A549 treated with ZK216348 at 1 μM for 4 hours (cell line): ENCODE measurements around the gene EIF4EBP3. TPM values are rescaled to one million over a fixed set of nuclear protein-coding genes. Genes with fewer than 3 reads are reported as not detected.

ENCODE experiments used
- total RNA-seq: library from RNA; stranded (reverse); fragments of 200-300 nt; extraction: Qiagen RNA extraction; gene quantifications from 5 replicates; pipeline ENCODE4 v1.2.3, GENCODE V29; 2022; ENCODE audit warnings: low read depth

The EIF4EBP3 gene
- total RNA-seq = 1.8 to 3.2 TPM (median 2.2 TPM) in 5 replicates

GRCh38 chr5:140547508-140548299 is at the start of gene EIF4EBP3:
EIF4EBP3 (plus strand) TSS chr5:140547662; CDS start chr5:140547738, 76 bp downstream.

GRCh38 chr5:140557136-140557805 is 9.8 kb downstream of the EIF4EBP3 start, which contains the start of gene SRA1:
SRA1 (minus strand) TSS chr5:140557473; CDS start chr5:140557452, 21 bp downstream.

GRCh38 chr5:140564196-140565023 is 16.9 kb downstream of the EIF4EBP3 start, which contains the start of the genes APBB3 and SLC35A4:
APBB3 (minus strand) TSS chr5:140564598; CDS start chr5:140564245, 353 bp downstream.
SLC35A4 (plus strand) TSS chr5:140564828; CDS start chr5:140567170, 2,342 bp downstream.

Other genes starting within 250 kb of the EIF4EBP3 start
- 89.5 to 177 TPM (median 93.5 TPM) in 5 replicates for gene PFDN1, start 244.6 kb upstream of the EIF4EBP3 start, total RNA-seq
- 5.4 to 7.5 TPM (median 6.4 TPM) in 5 replicates for gene HBEGF, start 201.1 kb upstream of the EIF4EBP3 start, total RNA-seq
- 0.33 TPM in 1 of 5 replicates, not detected in the others for gene SLC4A9, start 187.5 kb upstream of the EIF4EBP3 start, total RNA-seq
- gene ANKHD1, start 145.8 kb upstream of the EIF4EBP3 start, total RNA-seq = 39.3 to 59.9 TPM (median 48.9 TPM) in 5 replicates
- gene SRA1, start 9.8 kb downstream of the EIF4EBP3 start, total RNA-seq = 41.1 to 48.2 TPM (median 44.5 TPM) in 5 replicates
- gene APBB3, start 16.9 kb downstream of the EIF4EBP3 start, total RNA-seq = 5.6 to 8.6 TPM (median 8.0 TPM) in 5 replicates
- gene SLC35A4, start 17.2 kb downstream of the EIF4EBP3 start, total RNA-seq = 58.2 to 89.0 TPM (median 76.8 TPM) in 5 replicates
- gene CD14, start 85.5 kb downstream of the EIF4EBP3 start, total RNA-seq = 3.0 to 5.1 TPM (median 4.5 TPM) in 5 replicates
- 8.7 to 15.2 TPM (median 13.7 TPM) in 5 replicates for gene TMCO6, start 91.8 kb downstream of the EIF4EBP3 start, total RNA-seq
- gene NDUFA2, start 100.0 kb downstream of the EIF4EBP3 start, total RNA-seq = 104 to 122 TPM (median 115 TPM) in 5 replicates
- 90.7 to 127 TPM (median 98.8 TPM) in 5 replicates for gene IK, start 100.2 kb downstream of the EIF4EBP3 start, total RNA-seq
- gene WDR55, start 117.2 kb downstream of the EIF4EBP3 start, total RNA-seq = 24.2 to 33.0 TPM (median 30.9 TPM) in 5 replicates
- 0.33 to 1.1 TPM (median 0.86 TPM) in 5 replicates for gene DND1, start 125.9 kb downstream of the EIF4EBP3 start, total RNA-seq
- gene HARS1, start 143.7 kb downstream of the EIF4EBP3 start, total RNA-seq = 76.7 to 87.7 TPM (median 80.0 TPM) in 5 replicates
- 37.0 to 41.3 TPM (median 39.9 TPM) in 5 replicates for gene HARS2, start 143.8 kb downstream of the EIF4EBP3 start, total RNA-seq
- 85.3 to 156 TPM (median 99.6 TPM) in 5 replicates for gene ZMAT2, start 152.8 kb downstream of the EIF4EBP3 start, total RNA-seq
- 0.14 to 0.48 TPM (median 0.19 TPM) in 5 replicates for gene PCDHA1, start 238.5 kb downstream of the EIF4EBP3 start, total RNA-seq
- 0.14 TPM in 1 of 5 replicates, not detected in the others for gene PCDHA2, start 247.2 kb downstream of the EIF4EBP3 start, total RNA-seq